Measurements from ENCODE around the gene BPIFB2. TPM values are rescaled to one million over a fixed set of nuclear protein-coding genes. Genes with fewer than 3 reads are reported as not detected.
"Not testable (repeated sequence)": the region's sequence is repeated elsewhere in the genome, so short reads cannot be mapped to it uniquely, and the experiment has no call there.

The BPIFB2 gene
- total RNA-seq, 4 donors from 2014 or later = 0.19 to 93.5 (median 1.6) TPM; not detected in 1

DNA sequence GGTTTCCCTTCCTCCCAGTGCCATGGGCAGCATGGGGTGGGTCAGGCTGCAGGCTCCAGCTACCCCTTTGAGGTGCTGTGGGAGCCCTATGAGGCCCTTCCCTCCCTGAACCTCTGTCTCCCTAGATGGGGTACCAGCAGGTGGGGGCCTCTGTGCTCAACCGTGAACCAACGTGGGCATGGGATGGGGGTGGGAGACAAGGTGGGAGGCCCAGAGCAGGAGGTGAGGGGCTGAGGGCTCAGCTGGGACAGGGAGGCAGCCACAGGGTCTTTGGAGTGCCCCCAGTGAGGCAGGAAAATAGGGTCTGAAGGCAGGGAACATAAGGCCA is 36.6 kb upstream of the BPIFB2 start:
- Histone ChIP-seq H3K9me3 (no peaks in the 10 kb centered on the region), H3K4me3 (no peak overlapping the region), H3K4me1 (peaks cover 0 to 39% (median 11%) of the 10 kb centered on the region in 3 donors), H3K27me3 (peaks cover 0 to 12% (median 0%) of the 10 kb centered on the region in 4 donors), H3K36me3 (no peaks in the 10 kb centered on the region), H3K27ac (peak overlapping the region in 3 of 4 donors; percentile 14 to 57 (median 49))
- WGBS, 2 donors = 100% methylated on average over 2 of the region's 2 CpGs; no CpG with 5 or more reads in 1 of the 2 donors
- DNase-seq = no peak
- no peak for TF ChIP-seq POLR2A (IDR thresholded peaks at IDR 0.05)
- TF ChIP-seq CTCF (IDR thresholded peaks at IDR 0.05) = no peak
- intact Hi-C loops (cut with DNase I) = no loop called here

GRCh38 chr20:32971703-32972161 is 35.8 kb upstream of the BPIFB2 start:
- Histone ChIP-seq H3K27me3 (peaks cover 0 to 7% (median 0%) of the 10 kb centered on the region in 4 donors), H3K36me3 (no peaks in the 10 kb centered on the region), H3K4me3 (no peak overlapping the region), H3K27ac (peak overlapping the region in 3 of 4 donors; percentile 2 to 57 (median 49)), H3K4me1 (peaks cover 0 to 39% (median 11%) of the 10 kb centered on the region in 3 donors), H3K9me3 (no peaks in the 10 kb centered on the region)
- intact Hi-C loops (cut with DNase I) = no loop called here
- WGBS, 2 donors = 34 to 63% methylated on average over 5 to 6 of the region's 6 CpGs
- DNase-seq = no peak
- TF ChIP-seq POLR2A (IDR thresholded peaks at IDR 0.05) (no peak), CTCF (IDR thresholded peaks at IDR 0.05) (no peak)

GRCh38 chr20:32972181-32973076 is 35.1 kb upstream of the BPIFB2 start:
- WGBS, 2 donors = 57 to 67% methylated on average over 8 of the region's 13 CpGs
- TF ChIP-seq CTCF (IDR thresholded peaks at IDR 0.05) (no peak), POLR2A (IDR thresholded peaks at IDR 0.05) (no peak)
- peak; percentile 18 for DNase-seq
- Histone ChIP-seq H3K27me3 (peaks cover 0 to 7% (median 0%) of the 10 kb centered on the region in 4 donors), H3K4me1 (peaks cover 0 to 39% (median 11%) of the 10 kb centered on the region in 3 donors), H3K9me3 (no peaks in the 10 kb centered on the region), H3K27ac (peak overlapping the region in 2 of 4 donors; percentile 11 to 66), H3K4me3 (no peak overlapping the region), H3K36me3 (no peaks in the 10 kb centered on the region)
- intact Hi-C loops (cut with DNase I) = no loop called here

GRCh38 chr20:32973077-32973717 is 34.3 kb upstream of the BPIFB2 start:
- WGBS, 2 donors = 88 to 91% methylated on average over 9 to 10 of the region's 10 CpGs
- Histone ChIP-seq H3K4me3 (no peak overlapping the region), H3K36me3 (no peaks in the 10 kb centered on the region), H3K27me3 (peaks cover 0 to 7% (median 0%) of the 10 kb centered on the region in 4 donors), H3K4me1 (peaks cover 0 to 39% (median 11%) of the 10 kb centered on the region in 3 donors), H3K9me3 (no peaks in the 10 kb centered on the region), H3K27ac (peak overlapping the region in 1 of 4 donors; percentile 66)
- TF ChIP-seq POLR2A (IDR thresholded peaks at IDR 0.05) = no peak
- no peak for TF ChIP-seq CTCF (IDR thresholded peaks at IDR 0.05)
- no peak for DNase-seq
- intact Hi-C loops (cut with DNase I) = no loop called here

GRCh38 chr20:32974204-32975064 is 33.1 kb upstream of the BPIFB2 start:
- H3K36me3 ChIP-seq; H3K27me3 ChIP-seq; H3K4me3 ChIP-seq; H3K27ac ChIP-seq; DNase-seq; intact Hi-C loops (cut with DNase I); H3K9me3 ChIP-seq: not testable (repeated sequence)
- WGBS, 2 donors = 75 to 76% methylated on average over 8 to 9 of the region's 9 CpGs
- peaks cover 0 to 28% (median 11%) of the 10 kb centered on the region in 3 donors for H3K4me1 ChIP-seq

DNA sequence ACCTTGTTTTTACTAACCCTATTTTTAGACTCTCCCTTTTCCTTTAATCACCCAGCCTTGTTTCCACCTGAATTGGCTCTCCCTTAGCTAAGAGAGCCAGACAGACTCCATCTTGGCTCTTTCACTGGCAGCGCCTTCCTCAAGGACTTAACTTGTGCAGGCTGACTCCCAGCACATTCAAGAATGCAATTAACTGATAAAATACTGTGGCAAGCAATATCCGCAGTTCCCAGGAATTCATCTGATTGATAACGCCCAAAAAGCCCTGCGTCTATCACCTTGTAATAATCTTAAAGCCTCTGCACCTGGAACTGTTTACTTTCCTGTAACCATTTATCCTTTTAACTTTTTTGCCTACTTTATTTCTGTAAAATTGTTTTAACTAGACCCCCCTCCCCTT is 32.4 kb upstream of the BPIFB2 start:
- intact Hi-C loops (cut with DNase I); DNase-seq; H3K4me3 ChIP-seq; H3K9me3 ChIP-seq; H3K36me3 ChIP-seq; H3K27ac ChIP-seq; H3K27me3 ChIP-seq: not testable (repeated sequence)
- peaks cover 0 to 26% (median 11%) of the 10 kb centered on the region in 3 donors for H3K4me1 ChIP-seq
- WGBS, 2 donors = 77 to 79% methylated on average over 4 of the region's 4 CpGs
